HG02852 (cell line): ENCODE measurements around the gene PCGF5.
"Not testable (repeated sequence)": the region's sequence is repeated elsewhere in the genome, so short reads cannot be mapped to it uniquely, and the experiment has no call there.

ENCODE experiments used
- ATAC-seq: cut with Tn5 transposase; IDR thresholded peaks from one replicate; pipeline ENCODE4 v1.9.1; 2021; ENCODE audit warnings: mild to moderate bottlenecking, moderate library complexity; ENCODE audit not compliant: unreplicated experiment

Gene PCGF5

DNA sequence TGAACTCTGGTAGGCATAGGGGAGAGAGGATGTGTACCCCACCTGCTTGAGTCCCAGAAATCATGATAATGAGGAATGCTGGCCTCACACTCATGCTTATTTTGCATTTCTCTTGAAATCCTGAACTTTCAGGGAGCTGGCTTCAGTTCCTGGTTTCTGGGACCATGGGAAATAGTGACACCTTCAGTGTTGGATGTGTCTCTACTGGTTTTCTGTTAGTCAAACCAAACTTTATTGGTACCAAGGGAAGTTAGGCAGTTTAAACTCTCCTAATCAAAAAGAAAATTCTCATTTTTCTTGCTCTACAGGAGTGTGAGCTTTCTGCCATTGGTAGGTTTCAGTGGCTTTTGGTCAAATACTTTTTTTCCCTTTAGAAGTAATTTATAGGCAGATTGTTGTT is 11.8 kb upstream of the PCGF5 start:
- no peak for ATAC-seq

DNA sequence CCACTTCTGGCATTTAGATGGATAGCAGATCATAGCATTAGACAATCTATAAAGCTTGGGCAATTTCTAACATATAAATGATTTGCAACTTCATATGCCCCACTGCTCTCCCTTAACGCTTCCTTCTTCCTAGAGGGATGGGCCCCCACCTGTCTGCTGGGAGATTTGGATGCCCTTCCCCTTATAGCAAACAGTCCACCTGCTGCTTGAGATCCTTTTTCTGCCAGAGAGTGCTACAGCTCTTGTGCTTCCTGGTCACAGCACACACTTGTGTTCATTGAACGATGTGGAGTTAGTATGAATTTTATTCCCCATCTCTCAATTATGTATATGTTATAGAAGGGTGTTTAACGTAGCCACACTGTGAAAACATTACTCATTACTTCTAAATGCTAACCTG is 10.4 kb upstream of the PCGF5 start:
- ATAC-seq, result no peak

DNA sequence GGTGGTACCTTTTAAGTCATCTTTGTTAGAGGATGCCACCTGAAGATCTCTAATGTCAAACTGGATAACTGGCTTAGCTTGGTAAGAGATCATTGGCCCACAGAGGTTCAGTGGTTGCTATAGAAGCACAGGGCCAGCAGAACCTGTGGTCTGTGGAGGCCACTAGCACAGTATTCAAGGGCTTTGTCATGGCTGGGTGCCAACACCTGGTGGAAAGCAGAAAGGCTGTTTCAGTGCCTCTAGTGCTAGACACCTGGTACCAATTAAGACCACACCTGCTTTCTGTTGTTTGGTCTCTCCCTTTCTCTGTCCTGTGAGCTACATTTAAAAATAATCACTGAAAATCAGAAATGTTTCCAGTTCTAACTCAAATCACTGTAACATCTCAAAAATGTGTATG is 10.0 kb upstream of the PCGF5 start:
- peak; percentile 80 for ATAC-seq

DNA sequence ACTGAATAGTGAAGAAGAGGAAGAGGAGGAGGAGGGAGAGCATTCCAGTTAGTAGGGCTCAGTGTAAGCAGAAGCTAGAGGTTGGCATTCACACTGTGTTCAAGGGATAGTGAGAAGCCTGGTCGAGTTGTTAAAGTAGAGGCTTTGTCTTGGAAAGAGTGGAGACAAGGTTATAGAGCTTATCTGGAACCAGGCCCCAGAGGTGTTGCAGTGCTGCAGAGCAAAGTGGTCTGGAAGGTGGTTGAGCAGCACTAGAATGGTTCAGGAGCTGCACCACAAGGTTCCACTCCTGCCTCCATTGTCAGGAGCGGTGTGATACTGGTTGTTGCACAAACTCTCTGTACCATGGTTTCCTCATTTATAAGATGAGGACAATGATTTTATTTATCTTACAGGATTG is 8.8 kb upstream of the PCGF5 start:
- ATAC-seq, result no peak

DNA sequence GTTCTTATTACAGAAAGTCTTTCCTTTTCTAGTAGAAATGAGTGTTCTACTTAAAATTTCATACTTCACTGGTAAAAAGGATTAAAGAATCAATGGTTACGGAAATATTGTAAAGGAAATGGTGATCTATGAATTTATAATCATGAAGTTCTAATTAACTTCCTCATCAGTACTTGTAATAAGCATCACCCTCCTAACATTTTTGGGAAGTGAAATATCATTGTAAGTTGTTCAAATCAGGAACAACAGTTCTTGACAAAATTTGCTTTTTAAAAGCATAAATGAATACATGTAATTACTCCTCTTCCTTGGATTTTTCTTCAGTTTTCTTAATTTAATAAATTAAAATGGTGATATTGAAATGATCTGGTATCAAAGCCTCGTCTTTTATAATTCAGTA is 5.6 kb upstream of the PCGF5 start:
- no peak for ATAC-seq

DNA sequence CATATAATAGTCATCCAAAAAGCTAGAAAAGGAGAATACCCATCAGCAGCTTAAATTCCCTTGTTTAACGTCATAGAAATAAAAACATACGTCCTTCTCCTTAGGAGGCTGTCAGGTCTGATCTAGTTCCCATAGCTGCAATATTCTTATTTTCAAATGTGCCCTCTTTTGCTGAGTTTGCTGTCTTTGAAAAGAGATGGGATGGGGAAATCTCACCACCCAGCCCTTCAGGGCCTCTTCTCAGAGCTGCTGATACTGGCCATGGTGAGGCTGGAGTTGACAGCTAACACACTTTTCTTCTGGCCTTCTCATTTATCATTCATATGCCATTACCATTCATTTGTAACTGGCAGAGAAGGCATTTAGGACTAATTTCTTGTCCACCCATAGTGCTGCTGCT is 5.1 kb upstream of the PCGF5 start:
- ATAC-seq, result no peak

DNA sequence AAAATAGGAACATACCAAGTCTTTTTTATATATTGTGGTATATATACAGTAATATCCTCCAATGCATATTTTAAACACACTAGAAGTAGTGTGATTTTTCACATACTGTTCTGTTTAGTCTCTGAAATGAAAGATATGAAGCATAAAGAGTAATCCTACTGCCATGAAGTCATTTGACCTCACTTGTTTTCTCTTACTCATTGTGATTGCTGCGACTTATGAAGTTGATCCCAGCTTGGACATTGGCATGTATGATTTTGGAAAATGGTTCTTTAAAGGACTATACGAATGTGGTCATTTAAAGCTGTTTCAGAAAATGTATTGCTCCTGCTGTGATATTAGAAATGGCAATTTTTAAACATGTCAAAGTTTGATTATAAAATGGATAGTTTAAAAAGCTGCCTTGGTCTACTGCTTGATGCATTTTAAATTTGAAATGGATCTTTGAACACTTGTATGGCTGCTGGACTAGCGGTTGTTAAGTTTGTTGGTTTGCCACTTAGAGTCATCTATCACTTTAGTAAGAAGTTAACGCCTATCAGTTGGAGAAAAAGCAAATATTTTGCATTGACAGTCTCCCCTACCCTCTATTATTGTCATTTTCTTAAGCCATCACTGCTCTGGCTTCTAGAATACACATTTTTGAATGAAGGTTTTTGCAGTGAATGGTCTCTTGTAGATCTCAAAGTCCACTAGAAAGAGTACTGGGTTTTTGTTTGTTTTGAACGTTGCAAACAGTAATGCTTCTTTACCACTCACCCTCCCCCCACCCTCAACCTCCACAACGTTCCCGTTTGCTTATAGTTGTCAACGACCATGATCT is 881 bp upstream of the PCGF5 start:
- ATAC-seq, result no peak

DNA sequence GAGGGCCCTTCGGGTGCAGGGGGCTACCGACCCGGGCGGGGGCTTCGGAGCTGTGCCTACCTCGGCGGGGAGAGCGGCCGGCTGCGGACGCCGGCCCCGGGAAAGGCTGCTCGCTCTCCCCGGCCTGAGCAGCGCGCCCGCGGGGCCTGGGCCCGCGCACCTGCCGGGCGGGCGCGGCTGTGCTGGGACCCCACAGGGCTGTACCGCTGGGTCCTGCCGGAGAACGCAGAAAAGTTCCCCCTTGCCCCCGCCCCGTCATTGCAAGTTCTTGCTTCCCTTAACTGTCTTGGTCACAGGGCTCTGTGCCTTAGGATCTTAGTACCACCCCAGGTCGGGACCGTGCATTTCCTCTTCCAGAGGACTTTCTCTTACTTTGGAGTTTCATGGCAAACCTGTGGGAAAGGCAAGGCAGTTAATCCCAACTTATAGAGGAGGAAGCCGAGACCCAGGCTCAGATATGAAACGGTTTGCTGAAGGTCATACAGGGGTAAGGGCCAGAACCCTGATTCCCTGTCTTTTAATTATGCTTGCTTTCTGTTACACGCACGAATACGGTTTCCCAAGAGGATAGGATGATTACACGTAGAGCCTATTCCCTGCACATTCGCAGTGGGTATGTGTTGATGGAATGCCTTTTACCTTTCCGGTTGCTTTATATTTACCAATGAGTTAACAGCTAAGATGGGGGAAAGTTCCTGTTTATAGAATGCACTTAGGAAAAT is 652 bp downstream of the PCGF5 start:
- ATAC-seq, result peak; percentile 34

DNA sequence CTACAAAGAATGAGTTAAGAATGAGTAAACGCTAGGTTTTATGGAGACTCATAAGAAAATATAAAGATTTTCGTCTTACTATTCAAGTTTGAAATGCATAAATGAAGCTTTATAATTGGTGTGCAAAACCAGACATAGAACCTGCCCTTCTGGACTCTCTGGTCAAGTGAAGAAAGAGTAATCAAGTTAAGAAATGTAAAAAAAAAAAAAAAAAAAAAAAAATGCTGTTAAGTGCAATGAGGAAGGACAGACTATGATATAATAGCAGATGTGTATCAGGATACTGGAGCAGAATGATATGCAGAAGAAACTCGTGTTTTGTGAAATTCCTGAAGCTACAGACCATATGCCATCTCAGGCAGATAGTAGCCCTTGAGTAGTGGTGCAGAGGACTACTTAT is 5.6 kb downstream of the PCGF5 start:
- ATAC-seq, result no peak

DNA sequence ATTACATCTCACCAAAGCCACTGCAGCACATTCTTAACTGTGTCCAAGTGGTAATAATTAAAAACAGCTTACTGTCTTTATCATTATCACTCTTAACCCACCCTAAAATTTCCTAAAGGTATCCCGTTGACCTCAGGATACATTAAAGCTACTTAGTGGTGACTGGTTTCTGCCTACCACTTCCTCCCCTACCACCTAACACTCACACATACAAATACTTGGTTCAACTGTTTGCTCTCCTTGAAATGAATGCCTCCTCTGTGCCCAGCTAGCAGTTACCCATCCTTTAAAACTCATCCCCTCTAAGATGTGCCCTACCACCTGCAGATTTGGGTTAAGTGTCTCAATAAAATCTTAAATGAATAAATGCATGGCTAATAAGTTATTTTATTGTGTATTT is 7.1 kb downstream of the PCGF5 start:
- no peak for ATAC-seq

DNA sequence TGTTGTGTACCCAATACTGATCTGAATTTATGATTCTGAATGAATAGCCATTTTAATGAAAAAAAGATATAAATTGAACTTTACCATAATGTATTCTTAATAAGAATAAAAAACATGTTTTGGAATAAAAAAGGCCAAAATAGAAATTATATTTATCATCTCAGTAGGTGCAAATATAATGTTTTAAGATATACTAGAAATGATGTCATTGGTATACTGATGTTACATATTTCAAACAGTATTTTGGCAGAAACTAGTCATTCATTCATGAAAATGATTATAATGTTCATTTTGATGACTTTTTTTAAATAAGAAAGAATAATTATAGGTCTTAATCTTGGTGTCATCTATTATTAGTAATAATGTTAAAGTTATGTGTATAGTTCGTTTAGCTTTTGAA is 9.2 kb downstream of the PCGF5 start:
- ATAC-seq, result no peak

DNA sequence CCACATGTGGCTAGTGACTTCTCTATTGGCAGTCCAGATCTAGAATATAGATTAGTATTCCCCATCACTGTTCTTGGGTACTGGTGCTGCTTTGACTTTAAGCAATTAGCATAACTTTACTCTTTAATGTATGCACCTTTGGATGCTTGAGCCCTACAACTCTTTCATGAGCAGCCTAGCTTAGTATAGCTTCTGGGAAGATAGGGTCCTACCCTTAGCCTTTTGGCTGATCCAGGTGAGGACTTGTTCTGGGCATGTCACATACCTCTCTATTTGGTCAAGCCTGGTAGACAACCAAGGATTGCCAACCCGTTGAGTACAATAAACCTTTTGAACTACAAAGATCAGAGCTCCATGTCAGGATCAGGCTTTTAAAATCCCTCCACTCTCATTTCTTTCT is 17.7 kb downstream of the PCGF5 start:
- no peak for ATAC-seq

DNA sequence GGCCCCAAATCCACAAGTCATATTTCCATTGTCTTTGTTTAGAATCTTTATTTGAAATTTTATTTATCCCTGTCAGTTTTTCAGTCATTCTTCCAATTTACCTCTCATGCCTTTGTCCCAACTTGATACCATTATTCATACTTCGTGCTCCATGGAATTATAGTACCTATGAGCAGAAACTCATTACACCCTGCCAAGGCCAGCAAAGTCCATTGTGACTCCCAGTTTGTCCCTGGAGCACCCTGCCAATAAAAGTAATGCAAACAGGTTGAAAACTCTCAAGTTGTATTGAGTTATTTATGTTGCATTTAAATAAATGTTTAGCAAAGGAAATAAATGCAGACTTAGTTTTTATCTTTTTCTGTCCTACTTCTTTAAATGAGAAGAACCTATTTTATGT is 19.3 kb downstream of the PCGF5 start:
- no peak for ATAC-seq

DNA sequence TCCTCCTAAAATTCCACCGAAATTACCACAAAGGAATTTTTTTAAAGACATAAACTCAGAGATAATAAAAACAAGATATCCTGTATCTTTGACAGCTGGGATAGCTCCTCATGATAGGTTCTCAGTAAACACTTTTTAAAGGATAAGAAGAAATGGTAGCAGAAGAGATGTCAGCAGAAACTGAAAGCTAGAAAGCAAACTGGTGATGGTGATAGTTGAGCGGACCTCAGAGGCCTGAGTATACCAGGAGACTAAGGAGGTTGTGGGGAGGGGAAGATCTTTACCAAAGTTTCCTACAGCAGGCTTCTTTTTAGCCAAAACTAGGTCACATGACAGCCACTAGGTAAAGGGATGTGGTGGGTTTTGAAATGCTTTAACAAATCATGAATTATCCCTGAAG is 22.5 kb downstream of the PCGF5 start:
- ATAC-seq, result no peak

DNA sequence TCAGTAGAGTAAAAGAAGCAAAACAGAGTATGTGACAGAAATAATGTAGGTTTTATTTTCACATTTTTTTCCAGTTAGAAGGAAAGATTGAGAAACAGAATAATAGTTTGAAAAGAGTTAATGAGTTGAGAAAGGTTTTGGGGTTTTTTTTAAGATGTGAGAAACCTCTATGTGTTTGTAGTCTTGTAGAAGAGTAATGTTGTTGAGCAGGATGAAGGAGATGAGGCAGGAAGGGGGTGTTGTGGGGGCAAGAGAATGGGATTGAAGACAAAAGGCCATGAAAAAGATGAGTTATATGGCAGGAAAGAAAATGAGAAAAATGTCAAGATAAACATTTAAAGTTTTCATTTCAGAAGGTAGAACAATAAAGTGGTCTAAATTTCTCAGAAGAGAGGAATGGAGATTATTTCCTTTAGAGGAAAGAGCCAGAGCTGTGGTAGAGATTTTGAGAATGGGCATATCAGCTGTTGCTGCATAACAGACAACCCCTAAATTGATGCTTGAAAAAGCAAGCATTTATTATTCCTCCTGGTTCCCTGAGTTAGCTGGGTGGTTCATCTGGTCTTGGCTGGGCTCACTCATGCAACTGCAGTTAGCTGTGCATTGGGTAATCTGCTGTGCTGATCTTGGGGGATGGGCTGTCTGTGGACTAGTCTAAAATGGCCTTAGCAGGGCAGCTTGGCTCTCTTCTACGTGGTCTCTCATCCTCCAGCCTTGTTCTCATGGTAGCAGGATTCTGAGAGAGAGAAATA is 27.1 kb downstream of the PCGF5 start:
- no peak for ATAC-seq

DNA sequence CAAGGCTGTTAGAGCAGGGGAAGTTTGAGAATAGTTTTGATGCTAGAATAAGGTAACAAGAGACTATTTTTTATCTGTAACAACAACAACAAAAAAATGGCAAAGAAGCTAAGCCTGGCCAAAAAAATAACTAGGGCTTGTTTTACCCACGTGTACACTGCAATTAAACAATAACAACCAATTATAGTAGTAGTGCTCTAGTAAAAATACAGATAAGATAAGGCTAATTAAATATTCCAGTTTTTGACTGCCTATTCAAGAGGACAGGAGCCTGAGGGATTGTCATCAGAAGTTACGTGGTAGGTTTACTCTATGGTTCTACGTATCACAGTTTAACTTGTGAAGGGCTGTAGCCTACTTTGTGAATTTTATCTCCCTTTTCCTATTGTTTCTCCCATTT is 29.2 kb downstream of the PCGF5 start:
- ATAC-seq, result no peak

DNA sequence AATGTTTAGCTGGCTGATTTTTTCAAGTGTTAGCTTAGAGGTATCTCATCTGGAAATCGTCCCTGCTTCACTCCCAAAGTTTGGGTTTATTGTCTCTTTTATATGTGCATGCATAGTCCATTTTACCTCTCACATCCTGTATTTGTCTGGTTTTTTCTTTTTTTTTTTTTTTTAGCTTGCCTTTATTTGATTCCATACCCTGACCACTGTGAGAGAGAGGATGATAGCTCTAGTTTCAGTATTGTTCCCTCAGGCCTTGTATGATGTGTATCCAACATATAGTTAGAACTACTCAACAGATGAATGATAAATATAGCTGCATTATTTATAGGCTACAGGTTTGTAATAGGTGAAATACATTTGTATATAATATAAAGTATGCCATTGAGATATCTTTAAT is 29.9 kb downstream of the PCGF5 start:
- ATAC-seq, result no peak

DNA sequence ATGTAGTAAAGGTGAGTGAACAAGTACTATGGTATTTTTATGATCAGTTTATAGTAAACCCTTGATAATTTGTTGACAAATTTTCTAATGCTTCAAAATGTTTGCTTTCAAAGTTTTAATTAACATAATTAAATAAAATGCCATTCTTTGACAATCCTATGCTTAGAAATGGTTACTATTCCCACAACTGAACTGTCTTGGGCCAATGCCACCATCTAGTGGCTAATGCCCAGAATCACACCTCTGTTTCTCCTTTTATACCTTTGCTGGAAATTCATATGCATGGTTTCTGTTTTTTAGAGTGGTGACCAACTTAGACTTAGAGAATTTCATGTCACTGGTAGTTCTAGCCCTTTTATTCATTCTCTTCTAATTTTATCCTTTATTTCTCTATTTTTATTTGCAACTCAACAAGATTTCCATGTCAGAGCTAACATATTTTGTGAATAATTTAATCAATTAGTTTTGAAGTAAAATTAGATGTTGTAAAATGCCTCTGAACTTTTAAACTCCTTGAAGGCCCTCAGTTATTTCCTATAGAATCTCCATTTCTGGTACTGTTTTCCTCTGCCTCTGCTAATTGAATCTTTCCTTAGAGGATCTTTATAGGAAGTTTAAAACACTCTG is 31.1 kb downstream of the PCGF5 start:
- no peak for ATAC-seq

DNA sequence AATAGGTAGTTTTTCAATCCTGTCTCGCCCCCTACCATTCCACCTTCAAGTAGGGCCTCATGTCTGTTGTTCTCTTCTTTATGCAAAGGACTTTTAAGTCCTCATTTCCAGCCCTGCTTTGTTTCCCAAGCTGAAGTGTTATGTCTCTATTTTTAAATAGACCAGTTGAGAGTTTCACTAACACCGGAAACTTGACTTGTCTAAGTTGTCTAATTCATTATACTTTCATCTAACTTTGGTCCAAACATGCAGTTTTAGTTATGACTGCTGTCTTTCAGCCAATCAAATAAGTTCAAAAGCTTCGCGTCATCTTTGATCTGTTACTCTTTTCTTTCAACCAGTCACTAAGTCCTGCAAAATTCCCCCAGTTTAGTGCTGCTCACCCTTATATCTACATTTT is 32.8 kb downstream of the PCGF5 start:
- no peak for ATAC-seq

DNA sequence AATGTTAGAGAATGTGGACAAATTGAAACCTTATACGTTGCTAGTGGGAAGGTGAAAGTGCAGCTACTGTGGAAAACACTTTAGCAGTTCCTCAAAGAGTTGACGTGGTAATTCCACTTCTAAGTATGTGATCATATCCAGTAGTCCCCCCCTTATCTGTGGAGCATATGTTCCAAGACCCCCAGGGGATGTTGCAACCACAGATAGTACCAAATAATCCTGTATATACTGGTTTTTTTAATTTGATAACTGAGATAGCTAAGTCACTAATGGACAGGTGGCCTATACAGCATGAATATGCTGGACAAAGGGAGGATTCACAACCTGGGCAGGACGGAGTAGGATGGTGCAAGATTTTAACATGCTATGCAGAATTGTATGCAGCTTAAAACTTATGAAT is 36.8 kb downstream of the PCGF5 start:
- no peak for ATAC-seq

DNA sequence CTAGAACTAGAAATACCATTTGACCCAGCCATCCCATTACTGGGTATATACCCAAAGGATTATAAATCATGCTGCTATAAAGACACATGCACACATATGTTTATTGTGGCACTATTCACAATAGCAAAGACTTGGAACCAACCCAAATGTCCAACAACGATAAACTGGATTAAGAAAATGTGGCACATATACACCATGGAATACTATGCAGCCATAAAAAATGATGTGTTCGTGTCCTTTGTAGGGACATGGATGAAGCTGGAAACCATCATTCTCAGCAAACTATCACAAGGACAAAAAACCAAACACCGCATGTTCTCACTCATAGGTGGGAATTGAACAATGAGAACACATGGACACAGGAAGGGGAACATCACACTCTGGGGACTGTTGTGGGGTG is 40.0 kb downstream of the PCGF5 start:
- ATAC-seq, result not testable (repeated sequence)
